Cardiac muscle cell (in vitro differentiated cells and primary cell): Measurements from ENCODE around the gene GP1BA. TPM values are rescaled to one million over a fixed set of nuclear protein-coding genes. Genes with fewer than 3 reads are reported as not detected.

Experiments used
- DNase-seq, 2 donors: peaks; one replicate each; pipeline versions ENCODE4 v3.0.0 to v3.0.0-alpha.2; 2010 to 2017; ENCODE audit warnings: low read depth in 1 of 2, low spot score in 1 of 2
- H3K27ac ChIP-seq: fragments of 200-600 bp; sonication (generic); 2 replicates; pipeline ENCODE4 v1.5.1; 2016
- H3K27me3 ChIP-seq: fragments of 200-600 bp; sonication (generic); 2 replicates; pipeline ENCODE4 v1.6.0; 2016; ENCODE audit warnings: control low read depth
- H3K36me3 ChIP-seq: fragments of 200-600 bp; sonication (generic); 2 replicates; pipeline ENCODE4 v1.5.1; 2016; ENCODE audit warnings: control low read depth
- H3K4me1 ChIP-seq: fragments of 200-600 bp; sonication (generic); 2 replicates; pipeline ENCODE4 v1.8.1; 2017; ENCODE audit warnings: low read depth, mild to moderate bottlenecking, mixed run types
- H3K4me3 ChIP-seq: fragments of 200-600 bp; sonication (generic); 2 replicates; pipeline ENCODE4 v1.5.1; 2016; ENCODE audit warnings: mild to moderate bottlenecking
- H3K9me3 ChIP-seq: fragments of 200-600 bp; sonication (generic); 2 replicates; pipeline ENCODE4 v1.5.1; 2017; ENCODE audit warnings: low read depth, mild to moderate bottlenecking, control low read depth
- polyA plus RNA-seq: library from polyadenylated mRNA; unstranded; fragments of >200 nt; fragmentation: Nextera tagmentation; extraction: Ambion mirVana; gene quantifications from 2 replicates; pipeline ENCODE4 v1.2.1, GENCODE V29; 2016
- total RNA-seq: library from RNA; depleted of rRNA; stranded (reverse); fragments of >200 nt; gene quantifications from 2 replicates; pipeline ENCODE4 v1.2.3, GENCODE V29; 2016
- TF ChIP-seq, protein P1 (sequence below): IDR thresholded peaks from 2 replicates; pipeline ENCODE4 v1.5.1; 2012; ENCODE audit warnings: low read depth, mild to moderate bottlenecking, low read length

The GP1BA gene
- not detected in 2 replicates for total RNA-seq
- 0.61 and 0.81 TPM in 2 replicates for polyA plus RNA-seq

DNA sequence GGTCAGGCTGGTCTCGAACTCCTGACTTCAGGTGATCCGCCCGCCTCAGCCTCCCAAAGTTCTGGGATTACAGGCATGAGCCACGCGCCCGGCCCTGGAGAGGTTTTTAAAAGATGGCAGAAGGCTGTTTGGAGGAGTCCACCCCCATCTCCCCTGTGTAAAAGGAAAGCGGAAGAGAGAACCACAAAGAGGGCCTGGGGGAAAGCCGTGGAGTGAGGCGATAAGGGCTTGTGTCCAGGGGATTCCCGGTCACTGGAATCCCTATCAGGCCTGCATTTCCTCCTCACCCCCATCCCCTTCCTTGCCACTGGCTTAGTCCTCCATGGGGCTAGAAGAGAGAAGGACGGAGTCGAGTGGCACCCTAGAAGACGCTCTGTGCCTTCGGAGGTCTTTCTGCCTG, at the start of gene GP1BA:
TSS of gene GP1BA (plus strand) at position 315 of the 400 bp plus-strand sequence. CDS start 328 bp downstream, outside the sequence.
- Histone ChIP-seq H3K4me3 (no peak within 1 kb of the TSS), H3K27me3 (no peaks in the 10 kb centered on the region), H3K27ac (no peak within 1 kb of the TSS), H3K9me3 (no peaks in the 10 kb centered on the region), H3K4me1 (no peaks in the 10 kb centered on the region), H3K36me3 (no peaks in the 10 kb centered on the region)
- DNase-seq, result no peak
- TF ChIP-seq, protein P1, sequence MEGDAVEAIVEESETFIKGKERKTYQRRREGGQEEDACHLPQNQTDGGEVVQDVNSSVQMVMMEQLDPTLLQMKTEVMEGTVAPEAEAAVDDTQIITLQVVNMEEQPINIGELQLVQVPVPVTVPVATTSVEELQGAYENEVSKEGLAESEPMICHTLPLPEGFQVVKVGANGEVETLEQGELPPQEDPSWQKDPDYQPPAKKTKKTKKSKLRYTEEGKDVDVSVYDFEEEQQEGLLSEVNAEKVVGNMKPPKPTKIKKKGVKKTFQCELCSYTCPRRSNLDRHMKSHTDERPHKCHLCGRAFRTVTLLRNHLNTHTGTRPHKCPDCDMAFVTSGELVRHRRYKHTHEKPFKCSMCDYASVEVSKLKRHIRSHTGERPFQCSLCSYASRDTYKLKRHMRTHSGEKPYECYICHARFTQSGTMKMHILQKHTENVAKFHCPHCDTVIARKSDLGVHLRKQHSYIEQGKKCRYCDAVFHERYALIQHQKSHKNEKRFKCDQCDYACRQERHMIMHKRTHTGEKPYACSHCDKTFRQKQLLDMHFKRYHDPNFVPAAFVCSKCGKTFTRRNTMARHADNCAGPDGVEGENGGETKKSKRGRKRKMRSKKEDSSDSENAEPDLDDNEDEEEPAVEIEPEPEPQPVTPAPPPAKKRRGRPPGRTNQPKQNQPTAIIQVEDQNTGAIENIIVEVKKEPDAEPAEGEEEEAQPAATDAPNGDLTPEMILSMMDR, result no peak

DNA sequence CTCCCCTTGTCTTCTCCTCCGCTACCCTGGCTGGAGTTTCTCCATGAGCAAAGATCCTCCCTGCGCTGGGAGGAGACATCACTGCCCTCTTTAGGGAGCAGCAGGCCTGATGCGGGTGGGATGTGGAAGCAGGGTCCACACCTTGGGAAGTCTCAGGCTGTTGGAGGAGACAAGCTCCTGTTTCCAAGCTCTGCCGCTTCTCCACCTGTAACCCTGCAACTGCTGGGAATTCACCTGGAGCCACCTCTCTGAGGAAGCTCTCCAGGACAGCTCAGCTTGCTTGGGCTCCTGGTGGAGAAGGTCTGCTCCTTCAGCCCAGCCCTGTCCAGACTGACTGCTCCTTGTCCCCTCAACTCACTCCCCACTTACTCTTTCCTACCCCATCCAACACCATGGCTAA, 47.6 kb upstream of the GP1BA start:
- no peak for DNase-seq
- Histone ChIP-seq H3K27me3 (no peaks in the 10 kb centered on the region), H3K4me1 (no peaks in the 10 kb centered on the region), H3K4me3 (no peak overlapping the region), H3K27ac (no peak overlapping the region), H3K36me3 (peaks cover 20% of the 10 kb centered on the region), H3K9me3 (no peaks in the 10 kb centered on the region)
- TF ChIP-seq, protein P1, result no peak

DNA sequence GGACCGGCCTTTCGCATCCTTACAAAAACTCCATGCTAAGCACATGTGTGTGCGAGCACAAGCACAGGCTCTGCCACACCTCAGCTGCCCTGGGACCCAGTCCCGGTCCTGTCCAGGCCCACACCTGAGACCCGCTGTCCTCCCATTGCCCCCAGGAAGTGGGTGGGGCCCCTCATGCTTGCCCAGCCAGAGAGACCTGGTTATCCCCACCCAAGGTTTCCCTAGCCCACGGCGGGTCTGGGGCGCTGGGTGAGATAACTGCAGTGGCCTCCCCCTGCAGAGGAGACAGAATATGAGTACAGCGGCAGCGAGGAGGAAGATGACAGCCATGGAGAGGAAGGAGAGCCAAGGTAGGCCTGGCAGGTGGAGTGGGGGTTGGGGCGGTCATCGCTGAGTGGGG, 45.2 kb upstream of the GP1BA start:
- Histone ChIP-seq H3K27ac (no peak overlapping the region), H3K36me3 (peaks cover 32% of the 10 kb centered on the region), H3K9me3 (no peaks in the 10 kb centered on the region), H3K4me1 (no peaks in the 10 kb centered on the region), H3K4me3 (no peak overlapping the region), H3K27me3 (no peaks in the 10 kb centered on the region)
- no peak for DNase-seq
- TF ChIP-seq, protein P1, result no peak

DNA sequence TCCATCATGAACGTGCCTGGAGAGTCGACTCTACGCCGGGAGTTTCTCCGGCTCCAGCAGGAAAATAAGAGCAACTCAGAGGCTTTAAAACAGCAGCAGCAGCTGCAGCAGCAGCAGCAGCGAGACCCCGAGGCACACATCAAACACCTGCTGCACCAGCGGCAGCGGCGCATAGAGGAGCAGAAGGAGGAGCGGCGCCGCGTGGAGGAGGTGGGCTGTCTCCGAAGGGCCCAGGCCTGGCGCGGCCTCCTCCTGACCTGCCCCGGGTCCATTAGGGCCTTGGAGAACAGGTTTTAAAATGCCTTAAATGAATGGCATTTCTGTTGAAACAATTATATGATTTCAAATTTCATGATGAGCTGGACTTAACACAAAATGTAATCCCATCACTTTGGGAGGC, 44.5 kb upstream of the GP1BA start:
- Histone ChIP-seq H3K9me3 (no peaks in the 10 kb centered on the region), H3K4me3 (no peak overlapping the region), H3K4me1 (no peaks in the 10 kb centered on the region), H3K27ac (no peak overlapping the region), H3K36me3 (peaks cover 34% of the 10 kb centered on the region), H3K27me3 (no peaks in the 10 kb centered on the region)
- no peak for DNase-seq
- TF ChIP-seq, protein P1, result no peak

DNA sequence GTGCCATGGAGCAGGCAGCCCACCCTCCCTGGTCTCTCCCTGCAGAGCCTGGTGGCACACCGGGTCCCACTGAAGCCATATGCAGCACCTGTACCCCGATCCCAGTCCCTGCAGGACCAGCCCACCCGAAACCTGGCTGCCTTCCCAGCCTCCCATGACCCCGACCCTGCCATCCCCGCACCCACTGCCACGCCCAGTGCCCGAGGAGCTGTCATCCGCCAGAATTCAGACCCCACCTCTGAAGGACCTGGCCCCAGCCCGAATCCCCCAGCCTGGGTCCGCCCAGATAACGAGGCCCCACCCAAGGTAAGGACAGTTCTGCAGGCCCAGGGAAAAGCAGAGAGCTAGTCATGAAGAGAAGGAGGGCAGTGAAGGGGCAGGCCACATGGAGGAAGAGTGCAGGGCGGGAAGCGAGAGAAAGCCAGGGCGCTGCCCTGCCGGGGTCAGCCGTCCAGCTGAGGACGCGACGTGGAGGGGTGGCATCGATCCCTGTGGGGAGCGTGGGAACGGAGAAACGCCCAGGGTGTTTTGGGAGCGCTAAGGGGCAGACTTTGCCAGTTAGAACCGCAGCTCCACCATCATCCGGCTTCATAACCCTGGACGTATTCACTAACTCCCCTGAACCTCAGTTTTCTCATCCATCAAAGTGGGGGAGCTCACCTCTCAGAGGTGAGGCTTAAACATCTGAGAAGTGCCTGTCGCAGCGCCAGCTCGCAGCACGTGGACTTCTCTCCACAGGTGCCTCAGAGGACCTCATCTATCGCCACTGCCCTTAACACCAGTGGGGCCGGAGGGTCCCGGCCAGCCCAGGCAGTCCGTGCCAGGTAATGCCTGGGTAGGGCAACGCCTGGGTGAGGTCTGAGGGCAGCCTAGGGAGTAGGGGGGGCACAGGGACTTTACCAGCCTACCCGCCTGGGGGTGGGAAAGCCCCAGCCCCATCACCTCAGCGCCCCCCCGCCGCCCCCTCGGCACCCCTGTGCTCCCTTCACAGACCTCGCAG, 40.4 kb upstream of the GP1BA start:
- TF ChIP-seq, protein P1, result no peak
- no peaks in the 10 kb centered on the region for H3K9me3 ChIP-seq
- no peak overlapping the region for H3K27ac ChIP-seq
- peaks cover 23% of the 10 kb centered on the region for H3K36me3 ChIP-seq
- no peak overlapping the region for H3K4me3 ChIP-seq
- no peak for DNase-seq
- no peaks in the 10 kb centered on the region for H3K4me1 ChIP-seq
- no peaks in the 10 kb centered on the region for H3K27me3 ChIP-seq
